Natural killer cell (primary cell): Measurements from ENCODE around the gene UBQLN1. TPM values are rescaled to one million over a fixed set of nuclear protein-coding genes. Genes with fewer than 3 reads are reported as not detected.

Experiments
- ATAC-seq, 3 donors: fragments of 150-1000 bp in 2 of 3; fragments of 200-7000 bp in 1 of 3; cut with Tn5 transposase; 1 replicate in 1 of 3; 2 replicates in 2 of 3; pipeline ENCODE4 v1.10.0; 2021; ENCODE audit warnings: mild to moderate bottlenecking in 2 of 3, moderate library complexity in 2 of 3
- DNase-seq, 2 donors: peaks; one replicate each; pipeline versions ENCODE4 v3.0.0 to v3.0.0-alpha.2; 2013 to 2021; ENCODE audit warnings: mixed read lengths in 1 of 2
- H3K27ac ChIP-seq: one replicate; pipeline ENCODE4 v1.5.1; 2013; ENCODE audit warnings: mild to moderate bottlenecking, low read length
- H3K27me3 ChIP-seq: one replicate; pipeline ENCODE4 v1.6.1; 2013; ENCODE audit warnings: low read length; ENCODE audit not compliant: control insufficient read depth, insufficient read depth
- H3K36me3 ChIP-seq: one replicate; pipeline ENCODE4 v1.6.1; 2013; ENCODE audit warnings: low read length; ENCODE audit not compliant: control insufficient read depth, insufficient read depth
- H3K4me1 ChIP-seq: one replicate; pipeline ENCODE4 v1.6.1; 2013; ENCODE audit warnings: low read length; ENCODE audit not compliant: control insufficient read depth, insufficient read depth
- H3K4me3 ChIP-seq: one replicate; pipeline ENCODE4 v1.5.1; 2013; ENCODE audit warnings: low read length
- H3K9me3 ChIP-seq: one replicate; pipeline ENCODE4 v1.6.1; 2013; ENCODE audit warnings: low read length; ENCODE audit not compliant: control insufficient read depth, insufficient read depth
- H3K27ac Mint-ChIP-seq, 2 donors: one replicate each; pipeline ENCODE4 v1.8.0; 2022; ENCODE audit warnings: mild to moderate bottlenecking in 2 of 2, mixed read lengths in 2 of 2, moderate library complexity in 1 of 2
- H3K27me3 Mint-ChIP-seq, 2 donors: one replicate each; pipeline ENCODE4 v1.8.0; 2022; ENCODE audit warnings: low read depth in 2 of 2, mixed read lengths in 2 of 2
- H3K36me3 Mint-ChIP-seq: one replicate; pipeline ENCODE4 v1.8.0; 2022; ENCODE audit warnings: mixed read lengths
- H3K4me1 Mint-ChIP-seq, 2 donors: one replicate each; pipeline ENCODE4 v1.8.0; 2022; ENCODE audit warnings: mixed read lengths in 2 of 2
- H3K4me3 Mint-ChIP-seq: one replicate; pipeline ENCODE4 v1.8.0; 2022; ENCODE audit warnings: mild to moderate bottlenecking, moderate library complexity, mixed read lengths
- H3K9me3 Mint-ChIP-seq, 2 donors: one replicate each; pipeline ENCODE4 v1.8.0; 2022; ENCODE audit warnings: mixed read lengths in 2 of 2
- WGBS: methylation state at CpG from one replicate; pipeline ENCODE4 v1.1.7; 2013; ENCODE audit warnings: missing lambda C conversion rate; ENCODE audit not compliant: insufficient coverage; 5-methylcytosine and 5-hydroxymethylcytosine counted together
- intact Hi-C: fragments of 100-400 bp; cut with micrococcal nuclease; formaldehyde crosslinking; loops from one replicate; pipeline ENCODE4 v1.14.2; 2022
- total RNA-seq, 4 donors: library from RNA; stranded (reverse); fragments of 120-200 nt in 1 of 4; gene quantifications; one replicate each; pipeline versions ENCODE4 v1.2.3 to v1.2.4, GENCODE V29; 2013 to 2022
- TF ChIP-seq, protein P1 (sequence below): fragments of 200-600 bp; IDR thresholded peaks from one replicate; pipeline ENCODE4 v1.8.0; 2022; ENCODE audit warnings: antibody characterized with exemption

UBQLN1 gene
- total RNA-seq, 3 donors from 2014 or later (not counting 1 experiment from before 2014, with no cell fraction given) = 137 to 151 (median 141) TPM

DNA sequence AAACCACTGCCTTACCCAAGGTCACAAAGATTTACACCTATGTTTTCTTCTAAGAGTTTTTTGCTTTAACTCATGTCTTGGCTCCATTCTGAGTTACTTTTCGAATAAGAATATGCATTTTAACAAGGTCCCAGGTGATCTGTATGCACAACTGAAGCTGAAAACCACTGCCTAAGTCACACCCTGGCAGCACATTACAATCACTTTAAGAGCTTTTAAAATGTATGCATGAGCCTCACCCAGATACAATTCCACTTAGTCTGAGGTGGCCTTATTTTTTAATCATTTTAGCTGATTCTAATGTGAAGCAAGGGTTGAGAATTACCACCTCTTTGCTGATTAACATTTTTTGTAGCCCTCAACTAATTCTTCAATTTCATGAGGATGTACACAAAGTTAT, 55.3 kb downstream of the UBQLN1 start:
- intact Hi-C loops = no loop called here
- DNase-seq (no peak), ATAC-seq (no peak)
- no peaks in the 10 kb centered on the region for H3K4me1 ChIP-seq
- no peak overlapping the region for H3K4me3 ChIP-seq
- H3K36me3 Mint-ChIP-seq = no peaks in the 10 kb centered on the region
- no peaks in the 10 kb centered on the region for H3K9me3 Mint-ChIP-seq
- TF ChIP-seq, protein P1, sequence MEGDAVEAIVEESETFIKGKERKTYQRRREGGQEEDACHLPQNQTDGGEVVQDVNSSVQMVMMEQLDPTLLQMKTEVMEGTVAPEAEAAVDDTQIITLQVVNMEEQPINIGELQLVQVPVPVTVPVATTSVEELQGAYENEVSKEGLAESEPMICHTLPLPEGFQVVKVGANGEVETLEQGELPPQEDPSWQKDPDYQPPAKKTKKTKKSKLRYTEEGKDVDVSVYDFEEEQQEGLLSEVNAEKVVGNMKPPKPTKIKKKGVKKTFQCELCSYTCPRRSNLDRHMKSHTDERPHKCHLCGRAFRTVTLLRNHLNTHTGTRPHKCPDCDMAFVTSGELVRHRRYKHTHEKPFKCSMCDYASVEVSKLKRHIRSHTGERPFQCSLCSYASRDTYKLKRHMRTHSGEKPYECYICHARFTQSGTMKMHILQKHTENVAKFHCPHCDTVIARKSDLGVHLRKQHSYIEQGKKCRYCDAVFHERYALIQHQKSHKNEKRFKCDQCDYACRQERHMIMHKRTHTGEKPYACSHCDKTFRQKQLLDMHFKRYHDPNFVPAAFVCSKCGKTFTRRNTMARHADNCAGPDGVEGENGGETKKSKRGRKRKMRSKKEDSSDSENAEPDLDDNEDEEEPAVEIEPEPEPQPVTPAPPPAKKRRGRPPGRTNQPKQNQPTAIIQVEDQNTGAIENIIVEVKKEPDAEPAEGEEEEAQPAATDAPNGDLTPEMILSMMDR = no peak
- no peaks in the 10 kb centered on the region for H3K27me3 Mint-ChIP-seq
- peaks cover 35% of the 10 kb centered on the region for H3K36me3 ChIP-seq
- WGBS = 95% methylated on average over 1 of the region's 1 CpG
- peaks cover 6 to 14% of the 10 kb centered on the region in 2 donors for H3K4me1 Mint-ChIP-seq
- no peaks in the 10 kb centered on the region for H3K27me3 ChIP-seq
- H3K27ac Mint-ChIP-seq = peak overlapping the region; percentile 12
- H3K9me3 ChIP-seq = no peaks in the 10 kb centered on the region
- no peak overlapping the region for H3K4me3 Mint-ChIP-seq
- no peak overlapping the region for H3K27ac ChIP-seq

DNA sequence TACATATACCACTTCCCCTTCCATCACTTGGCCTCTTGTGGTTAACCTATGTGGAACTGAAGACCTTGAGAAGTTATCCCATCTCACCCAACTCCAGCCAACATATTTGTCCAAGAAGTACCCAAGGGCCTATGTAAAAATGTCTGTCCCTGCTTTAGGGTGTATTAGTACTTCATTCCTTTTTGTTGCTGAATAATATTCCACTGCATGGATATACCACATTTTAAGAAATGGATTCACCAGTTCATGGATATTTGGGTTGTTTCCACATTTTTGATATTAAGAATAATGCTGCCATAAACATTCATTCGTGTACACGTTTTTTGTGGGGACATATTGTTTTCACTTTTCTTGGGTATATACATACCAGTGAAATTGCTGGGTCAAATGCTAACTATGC, 56.2 kb downstream of the UBQLN1 start:
- intact Hi-C loops = no loop called here
- WGBS = 100% methylated on average over 2 of the region's 2 CpGs
- Histone ChIP-seq H3K4me3 (no peak overlapping the region), H3K4me1 (no peaks in the 10 kb centered on the region), H3K27me3 (no peaks in the 10 kb centered on the region), H3K36me3 (peaks cover 30% of the 10 kb centered on the region), H3K27ac (no peak overlapping the region), H3K9me3 (no peaks in the 10 kb centered on the region)
- no peaks in the 10 kb centered on the region for H3K9me3 Mint-ChIP-seq
- ATAC-seq (no peak), DNase-seq (no peak)
- H3K36me3 Mint-ChIP-seq = no peaks in the 10 kb centered on the region
- TF ChIP-seq, protein P1 = no peak
- H3K27ac Mint-ChIP-seq = no peak overlapping the region
- peaks cover 6 to 14% of the 10 kb centered on the region in 2 donors for H3K4me1 Mint-ChIP-seq
- no peaks in the 10 kb centered on the region for H3K27me3 Mint-ChIP-seq
- no peak overlapping the region for H3K4me3 Mint-ChIP-seq

DNA sequence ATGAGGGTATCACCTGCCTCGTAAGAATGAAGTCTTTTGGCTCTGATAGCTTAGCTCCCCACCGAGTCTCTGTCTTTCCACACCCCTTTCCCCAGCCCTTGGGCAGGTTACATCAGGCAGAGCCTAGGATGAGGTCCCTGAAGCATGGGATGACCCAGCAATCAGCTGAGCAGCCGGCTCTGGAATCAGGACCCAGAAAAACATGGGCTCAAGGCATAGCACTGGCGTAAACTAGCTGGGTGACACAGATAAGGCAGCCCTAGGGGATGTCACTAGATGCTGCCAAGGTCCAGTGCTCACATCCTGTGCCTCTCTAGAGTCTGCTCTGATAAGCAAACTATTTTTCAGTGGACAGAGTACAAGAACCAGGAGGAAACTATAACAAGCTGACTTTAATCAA, 58.2 kb downstream of the UBQLN1 start:
- Histone ChIP-seq H3K9me3 (no peaks in the 10 kb centered on the region), H3K27me3 (no peaks in the 10 kb centered on the region), H3K27ac (no peak overlapping the region), H3K4me1 (no peaks in the 10 kb centered on the region), H3K36me3 (peaks cover 24% of the 10 kb centered on the region), H3K4me3 (no peak overlapping the region)
- Mint-ChIP-seq H3K36me3 (no peaks in the 10 kb centered on the region), H3K9me3 (no peaks in the 10 kb centered on the region), H3K27ac (no peak overlapping the region), H3K4me1 (peaks cover 6 to 9% of the 10 kb centered on the region in 2 donors), H3K4me3 (no peak overlapping the region), H3K27me3 (no peaks in the 10 kb centered on the region)
- 96% methylated on average over 4 of the region's 4 CpGs for WGBS
- no peak for DNase-seq
- intact Hi-C loops = loop anchor here (1.0 kb wide), 2 partner anchors 29 to 315 kb away; no protein-coding TSS in a partner anchor
- peak in 1 of 3 donors; percentile 7 for ATAC-seq
- TF ChIP-seq, protein P1 = no peak

DNA sequence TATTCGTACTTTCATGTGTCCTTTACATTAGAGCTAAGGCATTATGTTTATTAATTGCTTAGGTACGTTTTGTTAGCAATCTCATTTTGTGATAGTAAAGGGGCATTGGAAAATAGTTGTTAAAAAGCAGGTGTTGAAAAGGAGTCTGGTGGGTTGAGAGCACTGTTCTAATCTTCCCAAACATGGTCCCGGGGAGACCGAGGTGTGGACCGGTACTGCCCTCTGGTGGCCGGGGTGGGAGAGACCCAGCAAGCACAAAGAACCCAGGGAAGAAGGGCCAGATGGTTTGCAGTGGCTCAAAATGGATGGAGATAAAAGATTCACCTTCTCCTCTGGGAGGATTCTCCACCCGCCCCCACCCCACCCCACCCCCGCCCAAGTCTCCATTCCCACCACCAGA, 58.7 kb downstream of the UBQLN1 start:
- Histone ChIP-seq H3K4me1 (no peaks in the 10 kb centered on the region), H3K9me3 (no peaks in the 10 kb centered on the region), H3K27me3 (no peaks in the 10 kb centered on the region), H3K27ac (no peak overlapping the region), H3K4me3 (no peak overlapping the region), H3K36me3 (peaks cover 21% of the 10 kb centered on the region)
- Mint-ChIP-seq H3K36me3 (no peaks in the 10 kb centered on the region), H3K27me3 (no peaks in the 10 kb centered on the region), H3K9me3 (no peaks in the 10 kb centered on the region), H3K27ac (no peak overlapping the region), H3K4me1 (peaks cover 6 to 9% of the 10 kb centered on the region in 2 donors), H3K4me3 (no peak overlapping the region)
- ATAC-seq = peak; percentile 92 to 98 (median 97)
- peak; percentile 67 to 86 for DNase-seq
- intact Hi-C loops = loop anchor here (1.0 kb wide), 2 partner anchors 29 to 315 kb away; no protein-coding TSS in a partner anchor
- WGBS = 41% methylated on average over 6 of the region's 8 CpGs
- TF ChIP-seq, protein P1 = peak; percentile 80
